ENCODE data around the gene HECTD4.

HECTD4 gene

GRCh38 chr12:112381406-112381882 is 787 bp downstream of the HECTD4 start:
- Histone ChIP-seq H3F3A (ENCODE audit: low read depth) (no peaks in the 10 kb centered on the region), H3K9me3 (ENCODE audit: insufficient read depth, low read depth, low read length) (no peaks in the 10 kb centered on the region), H3K4me2 (ENCODE audit: low read depth, low read length, poor library complexity, severe bottlenecking) (peak overlapping the region; percentile 98), H3K9me2 (replicated peaks; ENCODE audit: low read depth, low read length) (no peaks in the 10 kb centered on the region), H3K36me3 (ENCODE audit: insufficient read depth, low read length) (no peaks in the 10 kb centered on the region), H3K79me2 (ENCODE audit: insufficient read depth, low read length) (peaks cover 53% of the 10 kb centered on the region), H3K9ac (ENCODE audit: low read depth, low read length, poor library complexity, severe bottlenecking) (peak overlapping the region; percentile 86), H3K4me3 (ENCODE audit: low read length, poor library complexity, severe bottlenecking) (peak overlapping the region; percentile 98), H4K20me1 (ENCODE audit: insufficient read depth, low read length, poor library complexity, severe bottlenecking) (peaks cover 46% of the 10 kb centered on the region), H3K27me3 (ENCODE audit: insufficient read depth, low read length, poor library complexity, severe bottlenecking) (no peaks in the 10 kb centered on the region), H3K4me1 (ENCODE audit: insufficient read depth, low read length, poor library complexity, severe bottlenecking) (peaks cover 26% of the 10 kb centered on the region), H2AFZ (ENCODE audit: low read length) (peak overlapping the region; percentile 100)
- TF ChIP-seq, protein P1, sequence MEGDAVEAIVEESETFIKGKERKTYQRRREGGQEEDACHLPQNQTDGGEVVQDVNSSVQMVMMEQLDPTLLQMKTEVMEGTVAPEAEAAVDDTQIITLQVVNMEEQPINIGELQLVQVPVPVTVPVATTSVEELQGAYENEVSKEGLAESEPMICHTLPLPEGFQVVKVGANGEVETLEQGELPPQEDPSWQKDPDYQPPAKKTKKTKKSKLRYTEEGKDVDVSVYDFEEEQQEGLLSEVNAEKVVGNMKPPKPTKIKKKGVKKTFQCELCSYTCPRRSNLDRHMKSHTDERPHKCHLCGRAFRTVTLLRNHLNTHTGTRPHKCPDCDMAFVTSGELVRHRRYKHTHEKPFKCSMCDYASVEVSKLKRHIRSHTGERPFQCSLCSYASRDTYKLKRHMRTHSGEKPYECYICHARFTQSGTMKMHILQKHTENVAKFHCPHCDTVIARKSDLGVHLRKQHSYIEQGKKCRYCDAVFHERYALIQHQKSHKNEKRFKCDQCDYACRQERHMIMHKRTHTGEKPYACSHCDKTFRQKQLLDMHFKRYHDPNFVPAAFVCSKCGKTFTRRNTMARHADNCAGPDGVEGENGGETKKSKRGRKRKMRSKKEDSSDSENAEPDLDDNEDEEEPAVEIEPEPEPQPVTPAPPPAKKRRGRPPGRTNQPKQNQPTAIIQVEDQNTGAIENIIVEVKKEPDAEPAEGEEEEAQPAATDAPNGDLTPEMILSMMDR (conservative IDR thresholded peaks at IDR 0.05; ENCODE audit: low read length): no peak
- TF ChIP-seq EZH2phosphoT487 (IDR thresholded peaks at IDR 0.05; ENCODE audit: borderline replicate concordance): no peak

- Histone ChIP-seq H4K20me1 (ENCODE audit: insufficient read depth, low read length, poor library complexity, severe bottlenecking) (peaks cover 50% of the 10 kb centered on the region), H3K9me3 (ENCODE audit: insufficient read depth, low read depth, low read length) (no peaks in the 10 kb centered on the region), H3K4me1 (ENCODE audit: insufficient read depth, low read length, poor library complexity, severe bottlenecking) (peaks cover 26% of the 10 kb centered on the region), H2AFZ (ENCODE audit: low read length) (peak overlapping the region; percentile 100), H3K4me3 (ENCODE audit: low read length, poor library complexity, severe bottlenecking) (peak overlapping the region; percentile 98), H3K9me2 (replicated peaks; ENCODE audit: low read depth, low read length) (no peaks in the 10 kb centered on the region), H3K9ac (ENCODE audit: low read depth, low read length, poor library complexity, severe bottlenecking) (peak overlapping the region; percentile 86), H3K79me2 (ENCODE audit: insufficient read depth, low read length) (peaks cover 58% of the 10 kb centered on the region), H3F3A (ENCODE audit: low read depth) (no peaks in the 10 kb centered on the region), H3K36me3 (ENCODE audit: insufficient read depth, low read length) (no peaks in the 10 kb centered on the region), H3K4me2 (ENCODE audit: low read depth, low read length, poor library complexity, severe bottlenecking) (peak overlapping the region; percentile 98), H3K27me3 (ENCODE audit: insufficient read depth, low read length, poor library complexity, severe bottlenecking) (no peaks in the 10 kb centered on the region)
- TF ChIP-seq, protein P1 (conservative IDR thresholded peaks at IDR 0.05; ENCODE audit: low read length): no peak
- no peak for TF ChIP-seq EZH2phosphoT487 (IDR thresholded peaks at IDR 0.05; ENCODE audit: borderline replicate concordance)
These were observed 1.4 kb downstream of the HECTD4 start for GRCh38 chr12:112380663-112381405.

GRCh38 chr12:112375105-112375504 is 7.1 kb downstream of the HECTD4 start:
- H3K27me3 ChIP-seq (ENCODE audit: insufficient read depth, low read length, poor library complexity, severe bottlenecking): no peaks in the 10 kb centered on the region
- no peaks in the 10 kb centered on the region for H3K36me3 ChIP-seq (ENCODE audit: insufficient read depth, low read length)
- no peaks in the 10 kb centered on the region for H3K9me2 ChIP-seq (replicated peaks; ENCODE audit: low read depth, low read length)
- peaks cover 95% of the 10 kb centered on the region for H3K79me2 ChIP-seq (ENCODE audit: insufficient read depth, low read length)
- H2AFZ ChIP-seq (ENCODE audit: low read length): no peak overlapping the region
- H3K4me1 ChIP-seq (ENCODE audit: insufficient read depth, low read length, poor library complexity, severe bottlenecking): peaks cover 8% of the 10 kb centered on the region
- no peaks in the 10 kb centered on the region for H3K9me3 ChIP-seq (ENCODE audit: insufficient read depth, low read depth, low read length)
- no peak for TF ChIP-seq EZH2phosphoT487 (IDR thresholded peaks at IDR 0.05; ENCODE audit: borderline replicate concordance)
- TF ChIP-seq, protein P1 (conservative IDR thresholded peaks at IDR 0.05; ENCODE audit: low read length): no peak
- H3F3A ChIP-seq (ENCODE audit: low read depth): no peaks in the 10 kb centered on the region
- no peak overlapping the region for H3K4me2 ChIP-seq (ENCODE audit: low read depth, low read length, poor library complexity, severe bottlenecking)
- peaks cover 60% of the 10 kb centered on the region for H4K20me1 ChIP-seq (ENCODE audit: insufficient read depth, low read length, poor library complexity, severe bottlenecking)
- no peak overlapping the region for H3K4me3 ChIP-seq (ENCODE audit: low read length, poor library complexity, severe bottlenecking)
- H3K9ac ChIP-seq (ENCODE audit: low read depth, low read length, poor library complexity, severe bottlenecking): no peak overlapping the region

All from Loucy (cell line).